ENCODE measurements around the gene P2RX1.

P2RX1 gene

DNA sequence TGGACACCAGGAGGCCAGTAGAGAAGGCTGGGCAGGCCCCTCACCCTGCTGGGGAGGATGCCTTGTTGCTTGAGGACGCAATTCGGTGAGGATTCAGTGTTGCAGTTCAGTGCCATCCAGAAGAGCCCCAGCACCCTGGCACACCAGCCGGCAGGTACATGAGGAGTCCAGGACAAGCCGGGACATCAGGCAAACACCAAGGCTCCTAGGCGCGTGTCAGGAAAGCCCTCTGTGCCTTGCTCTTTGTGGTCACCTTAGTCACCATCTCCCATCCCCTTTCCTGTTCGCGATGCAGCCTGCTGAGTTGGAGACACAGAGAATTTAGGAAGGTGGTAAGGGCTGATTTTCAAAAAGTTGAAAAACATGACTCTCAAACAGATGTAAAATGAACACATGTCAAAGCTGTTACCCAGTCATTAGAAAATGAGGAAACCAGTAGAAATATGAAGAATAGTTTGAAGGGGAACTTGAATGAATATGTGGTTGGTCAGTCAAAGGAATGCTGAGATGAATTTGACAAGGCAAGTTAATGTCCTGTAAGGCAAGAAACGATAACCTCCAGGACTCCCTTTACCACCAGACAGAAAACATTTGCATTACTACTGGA lies 67.9 kb downstream of the P2RX1 start:
- no peak for DNase-seq

DNA sequence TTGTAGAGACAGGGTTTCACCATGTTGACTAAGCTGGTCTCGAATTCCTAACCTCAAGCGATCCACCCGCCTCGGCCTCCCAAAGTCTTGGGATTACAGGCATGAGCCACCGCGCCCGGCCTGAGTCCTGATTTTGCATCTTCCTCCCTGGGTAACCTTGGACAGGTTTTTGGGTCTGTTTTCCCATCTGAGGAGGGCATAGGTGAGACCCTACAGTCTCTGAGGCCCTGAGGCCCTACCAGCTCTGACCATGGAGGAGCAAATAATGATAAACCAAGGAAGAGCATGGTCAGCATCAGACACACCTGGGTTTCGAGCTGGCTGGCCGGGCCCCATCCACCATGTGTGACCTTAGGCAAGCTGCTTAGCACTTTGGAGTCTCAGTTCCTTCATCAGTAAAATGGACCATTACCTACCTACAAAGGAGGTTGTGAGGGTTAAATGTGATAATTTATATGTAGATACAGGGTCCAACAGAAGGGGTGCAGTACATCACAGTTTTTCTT lies 69.0 kb downstream of the P2RX1 start:
- no peak for DNase-seq
